HepG2 (cell line): ENCODE measurements around the gene SRRM1. TPM values are rescaled to one million over a fixed set of nuclear protein-coding genes. Genes with fewer than 3 reads are reported as not detected.

Experiments used
- AKNA ChIP-seq: sonication (generic); formaldehyde crosslinking; IDR thresholded peaks from 2 replicates; pipeline ENCODE4 v1.4.0; 2020; ENCODE audit warnings: missing genetic modification reagents, borderline replicate concordance
- FOXM1 ChIP-seq: sonication (generic); formaldehyde crosslinking; IDR thresholded peaks from 2 replicates; pipeline ENCODE4 v1.5.0; 2020; ENCODE audit warnings: missing genetic modification reagents
- MATR3 ChIP-seq: sonication (generic); formaldehyde crosslinking; IDR thresholded peaks from 2 replicates; pipeline ENCODE4 v1.4.0; 2020; ENCODE audit warnings: missing genetic modification reagents
- MBD4 ChIP-seq: IDR thresholded peaks from 2 replicates; pipeline ENCODE4 v1.6.1; 2012; ENCODE audit warnings: low read length, inconsistent platforms, borderline replicate concordance
- NFATC3 ChIP-seq: sonication (generic); formaldehyde crosslinking; IDR thresholded peaks from 2 replicates; pipeline ENCODE4 v1.5.1; 2020; ENCODE audit warnings: mild to moderate bottlenecking, missing genetic modification reagents
- RFXANK ChIP-seq: IDR thresholded peaks from 2 replicates; pipeline ENCODE4 v1.6.1; 2016
- SIX1 ChIP-seq: sonication (generic); formaldehyde crosslinking; IDR thresholded peaks from 2 replicates; pipeline ENCODE4 v1.4.0; 2020; ENCODE audit warnings: missing genetic modification reagents, borderline replicate concordance
- TBX3 ChIP-seq: fragments of 450-650 bp; IDR thresholded peaks from 2 replicates; pipeline ENCODE4 v1.6.1; 2017; ENCODE audit warnings: antibody characterized with exemption, mild to moderate bottlenecking, inconsistent platforms, borderline replicate concordance
- ZNF101 ChIP-seq: sonication (generic); formaldehyde crosslinking; IDR thresholded peaks from 2 replicates; pipeline ENCODE4 v1.4.0; 2020; ENCODE audit warnings: mild to moderate bottlenecking, low read depth, missing genetic modification reagents, borderline replicate concordance
- ZNF766 ChIP-seq: sonication (generic); formaldehyde crosslinking; IDR thresholded peaks from 2 replicates; pipeline ENCODE4 v1.5.0; 2020; ENCODE audit warnings: missing genetic modification reagents, borderline replicate concordance
- ZNF770 ChIP-seq: sonication (generic); formaldehyde crosslinking; IDR thresholded peaks from 2 replicates; pipeline ENCODE4 v1.5.0; 2020; ENCODE audit warnings: mild to moderate bottlenecking, missing genetic modification reagents
- polyA plus RNA-seq, 8 experiments: library from polyadenylated mRNA; depleted of rRNA in 3 of 8; stranded (reverse) in 7 of 8; unstranded in 1 of 8; fragments of >200 nt; fragmentation: Illumina TruSeq in 4 of 8; extraction: Trizol in 4 of 8; gene quantifications; 2 replicates each; pipeline versions ENCODE4 v1.2.1 to v1.2.3, GENCODE V29; 2011 to 2016; ENCODE audit warnings: low read depth in 4 of 8, missing spikeins in 1 of 8, mixed read lengths in 1 of 8; ENCODE audit not compliant: insufficient read depth in 1 of 8
- total RNA-seq, 5 experiments: library from RNA; depleted of rRNA; stranded (reverse); fragments of >200 nt; fragmentation: Illumina TruSeq; extraction: Trizol; gene quantifications; 2 replicates each; pipeline ENCODE4 v1.2.3, GENCODE V29; 2016; ENCODE audit warnings: low read depth in 1 of 5
- TF ChIP-seq, protein P1 (sequence below): sonication (generic); formaldehyde crosslinking; IDR thresholded peaks from 2 replicates; pipeline ENCODE4 v1.8.0; 2022; ENCODE audit warnings: mild to moderate bottlenecking, missing genetic modification reagents; ENCODE audit not compliant: insufficient replicate concordance
- TF ChIP-seq, protein P2 (sequence below): sonication (generic); formaldehyde crosslinking; IDR thresholded peaks from 2 replicates; pipeline ENCODE4 v1.4.0; 2020; ENCODE audit warnings: missing genetic modification reagents

The SRRM1 gene
- total and polyA plus RNA-seq, 2 of the 13 experiments (the other 11 are each of a cell fraction or from before 2014, with no cell fraction given): 31.6 to 44.5 TPM

- 0 out of 2 replicates have a peak, but pooled peaks have one; percentile 75 for TF ChIP-seq AKNA
- TF ChIP-seq RFXANK (CRISPR knock-in tag): peak; percentile 65; the same call in 1 of the 2 replicates
- TF ChIP-seq, protein P1, sequence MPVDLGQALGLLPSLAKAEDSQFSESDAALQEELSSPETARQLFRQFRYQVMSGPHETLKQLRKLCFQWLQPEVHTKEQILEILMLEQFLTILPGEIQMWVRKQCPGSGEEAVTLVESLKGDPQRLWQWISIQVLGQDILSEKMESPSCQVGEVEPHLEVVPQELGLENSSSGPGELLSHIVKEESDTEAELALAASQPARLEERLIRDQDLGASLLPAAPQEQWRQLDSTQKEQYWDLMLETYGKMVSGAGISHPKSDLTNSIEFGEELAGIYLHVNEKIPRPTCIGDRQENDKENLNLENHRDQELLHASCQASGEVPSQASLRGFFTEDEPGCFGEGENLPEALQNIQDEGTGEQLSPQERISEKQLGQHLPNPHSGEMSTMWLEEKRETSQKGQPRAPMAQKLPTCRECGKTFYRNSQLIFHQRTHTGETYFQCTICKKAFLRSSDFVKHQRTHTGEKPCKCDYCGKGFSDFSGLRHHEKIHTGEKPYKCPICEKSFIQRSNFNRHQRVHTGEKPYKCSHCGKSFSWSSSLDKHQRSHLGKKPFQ: no peak
- no peak; the same call in 1 of the 2 replicates for TF ChIP-seq ZNF766 (CRISPR knock-in tag)
- TF ChIP-seq MBD4: no peak
- TF ChIP-seq SIX1 (CRISPR knock-in tag): no peak
- no peak for TF ChIP-seq MATR3
- no peak for TF ChIP-seq TBX3
- TF ChIP-seq NFATC3: peak; percentile 90; the same call in 1 of the 2 replicates
- TF ChIP-seq FOXM1: no peak
- peak; percentile 40; the same call in 1 of the 2 replicates for TF ChIP-seq ZNF770 (CRISPR knock-in tag)
- no peak for TF ChIP-seq ZNF101
- TF ChIP-seq, protein P2, sequence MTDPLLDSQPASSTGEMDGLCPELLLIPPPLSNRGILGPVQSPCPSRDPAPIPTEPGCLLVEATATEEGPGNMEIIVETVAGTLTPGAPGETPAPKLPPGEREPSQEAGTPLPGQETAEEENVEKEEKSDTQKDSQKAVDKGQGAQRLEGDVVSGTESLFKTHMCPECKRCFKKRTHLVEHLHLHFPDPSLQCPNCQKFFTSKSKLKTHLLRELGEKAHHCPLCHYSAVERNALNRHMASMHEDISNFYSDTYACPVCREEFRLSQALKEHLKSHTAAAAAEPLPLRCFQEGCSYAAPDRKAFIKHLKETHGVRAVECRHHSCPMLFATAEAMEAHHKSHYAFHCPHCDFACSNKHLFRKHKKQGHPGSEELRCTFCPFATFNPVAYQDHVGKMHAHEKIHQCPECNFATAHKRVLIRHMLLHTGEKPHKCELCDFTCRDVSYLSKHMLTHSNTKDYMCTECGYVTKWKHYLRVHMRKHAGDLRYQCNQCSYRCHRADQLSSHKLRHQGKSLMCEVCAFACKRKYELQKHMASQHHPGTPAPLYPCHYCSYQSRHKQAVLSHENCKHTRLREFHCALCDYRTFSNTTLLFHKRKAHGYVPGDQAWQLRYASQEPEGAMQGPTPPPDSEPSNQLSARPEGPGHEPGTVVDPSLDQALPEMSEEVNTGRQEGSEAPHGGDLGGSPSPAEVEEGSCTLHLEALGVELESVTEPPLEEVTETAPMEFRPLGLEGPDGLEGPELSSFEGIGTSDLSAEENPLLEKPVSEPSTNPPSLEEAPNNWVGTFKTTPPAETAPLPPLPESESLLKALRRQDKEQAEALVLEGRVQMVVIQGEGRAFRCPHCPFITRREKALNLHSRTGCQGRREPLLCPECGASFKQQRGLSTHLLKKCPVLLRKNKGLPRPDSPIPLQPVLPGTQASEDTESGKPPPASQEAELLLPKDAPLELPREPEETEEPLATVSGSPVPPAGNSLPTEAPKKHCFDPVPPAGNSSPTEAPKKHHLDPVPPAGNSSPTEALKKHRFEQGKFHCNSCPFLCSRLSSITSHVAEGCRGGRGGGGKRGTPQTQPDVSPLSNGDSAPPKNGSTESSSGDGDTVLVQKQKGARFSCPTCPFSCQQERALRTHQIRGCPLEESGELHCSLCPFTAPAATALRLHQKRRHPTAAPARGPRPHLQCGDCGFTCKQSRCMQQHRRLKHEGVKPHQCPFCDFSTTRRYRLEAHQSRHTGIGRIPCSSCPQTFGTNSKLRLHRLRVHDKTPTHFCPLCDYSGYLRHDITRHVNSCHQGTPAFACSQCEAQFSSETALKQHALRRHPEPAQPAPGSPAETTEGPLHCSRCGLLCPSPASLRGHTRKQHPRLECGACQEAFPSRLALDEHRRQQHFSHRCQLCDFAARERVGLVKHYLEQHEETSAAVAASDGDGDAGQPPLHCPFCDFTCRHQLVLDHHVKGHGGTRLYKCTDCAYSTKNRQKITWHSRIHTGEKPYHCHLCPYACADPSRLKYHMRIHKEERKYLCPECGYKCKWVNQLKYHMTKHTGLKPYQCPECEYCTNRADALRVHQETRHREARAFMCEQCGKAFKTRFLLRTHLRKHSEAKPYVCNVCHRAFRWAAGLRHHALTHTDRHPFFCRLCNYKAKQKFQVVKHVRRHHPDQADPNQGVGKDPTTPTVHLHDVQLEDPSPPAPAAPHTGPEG (CRISPR knock-in tag): no peak
These were observed at the start of gene SRRM1 (continued) for GRCh38 chr1:24642481-24643362.
